Stimulated activated CD8-positive, alpha-beta memory T cell treated with anti-CD3 and anti-CD28 coated beads, Interleukin-15, amount 100 ng/mL, for 24 hours (primary cell): Measurements from ENCODE around the gene CDKN2B.
"Not testable (repeated sequence)": the region's sequence is repeated elsewhere in the genome, so short reads cannot be mapped to it uniquely, and the experiment has no call there.

ENCODE experiments used
- DNase-seq: peaks from one replicate; pipeline ENCODE4 v3.0.0-alpha.2; 2020; ENCODE audit warnings: low read depth

The CDKN2B gene

GRCh38 chr9:21969011-21969940 is 39.8 kb downstream of the CDKN2B start:
- no peak for DNase-seq

- no peak for DNase-seq
These were observed 40.6 kb downstream of the CDKN2B start for GRCh38 chr9:21968331-21969010.

- DNase-seq, result no peak
These were observed 41.4 kb downstream of the CDKN2B start for GRCh38 chr9:21967702-21968101.

- DNase-seq, result no peak
These were observed 41.9 kb downstream of the CDKN2B start for GRCh38 chr9:21967169-21967568.

- DNase-seq, result no peak
These were observed 42.8 kb downstream of the CDKN2B start for GRCh38 chr9:21966140-21966851.

DNA sequence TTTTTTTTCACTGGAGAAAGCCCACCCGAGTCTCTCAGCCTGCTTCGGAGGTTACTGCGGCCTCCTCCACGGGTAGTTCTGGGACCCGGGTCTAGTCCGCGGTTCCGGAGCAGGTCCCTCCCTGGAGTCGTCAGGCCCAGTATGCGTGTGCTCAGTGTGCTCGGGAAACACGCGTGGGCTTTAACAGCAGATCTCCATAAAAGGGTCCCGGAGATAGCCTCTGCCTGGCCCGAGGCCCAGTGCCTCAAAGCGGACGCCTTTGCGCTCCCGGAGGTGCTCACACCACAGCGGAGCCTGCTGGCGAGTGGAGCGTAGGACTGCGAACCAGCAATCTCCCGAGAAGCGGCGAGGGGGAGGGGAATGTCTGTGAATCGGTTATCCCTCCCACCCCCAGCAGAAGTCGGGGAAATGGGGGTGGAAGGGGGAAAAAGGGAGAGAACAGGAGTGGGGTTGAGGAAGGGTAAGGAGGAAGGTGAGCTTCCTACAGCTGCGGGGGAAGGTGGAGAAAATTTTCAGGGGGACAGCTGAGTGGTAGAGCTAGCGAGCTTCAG is 43.6 kb downstream of the CDKN2B start:
- no peak for DNase-seq

DNA sequence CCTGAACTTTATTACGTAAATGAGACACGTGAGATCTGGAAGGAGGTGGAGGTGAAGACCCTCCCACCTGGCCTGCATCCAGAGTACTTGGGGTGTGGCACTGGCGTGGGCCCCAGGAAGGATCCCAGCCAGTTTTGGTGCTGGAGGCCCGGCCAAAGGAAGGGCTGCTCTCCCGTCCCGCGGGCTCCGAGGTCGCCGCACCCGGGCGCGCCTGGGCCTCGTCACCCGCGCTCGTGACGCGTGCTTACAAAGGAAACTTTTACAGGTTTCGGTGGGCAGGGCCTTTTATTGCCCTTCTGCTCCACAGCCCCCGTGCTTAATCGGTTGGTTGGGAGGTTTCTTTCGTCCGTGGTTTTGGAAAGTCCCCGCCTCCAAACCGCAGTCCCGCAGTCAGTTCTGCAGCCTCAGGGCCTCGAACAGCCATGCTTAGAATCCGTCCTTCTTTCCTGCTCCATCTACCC is 44.1 kb downstream of the CDKN2B start:
- DNase-seq, result no peak

DNA sequence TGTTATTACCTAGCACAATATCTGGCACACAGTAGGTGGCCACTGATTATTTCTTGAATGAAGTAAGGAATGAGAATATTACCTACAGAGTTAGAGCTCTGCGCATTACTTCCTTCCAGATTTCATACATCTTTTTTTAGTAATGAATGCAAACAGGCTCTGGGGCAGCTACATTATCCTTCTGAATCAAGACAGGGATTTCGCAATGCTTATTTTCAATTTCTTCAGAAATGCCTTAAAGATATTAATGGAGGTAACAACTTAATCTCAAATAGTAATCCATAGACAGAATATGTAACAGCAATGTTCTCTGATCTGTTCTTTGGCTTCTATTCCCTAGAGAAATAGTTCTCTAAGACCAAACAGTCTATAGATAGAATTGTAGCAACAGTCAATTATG is 47.5 kb downstream of the CDKN2B start:
- no peak for DNase-seq

DNA sequence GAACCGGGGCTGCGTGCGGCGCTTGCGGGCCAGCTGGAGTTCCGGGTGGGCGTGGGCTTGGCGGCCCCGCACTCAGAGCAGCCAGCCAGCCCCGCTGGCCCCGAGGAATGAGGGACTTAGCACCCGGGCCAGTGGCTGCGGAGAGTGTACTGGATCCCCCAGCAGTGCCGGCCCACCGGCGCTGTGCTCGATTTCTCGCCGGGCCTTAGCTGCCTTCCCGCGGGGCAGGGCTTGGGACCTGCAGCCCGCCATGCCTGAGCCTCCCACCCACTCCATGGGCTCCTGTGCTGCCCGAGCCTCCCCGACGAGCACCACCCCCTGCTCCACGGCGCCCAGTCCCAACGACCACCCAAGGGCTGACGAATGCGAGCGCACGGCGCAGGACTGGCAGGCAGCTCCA is 49.8 kb downstream of the CDKN2B start:
- not testable (repeated sequence) for DNase-seq

- no peak for DNase-seq
These were observed 50.3 kb downstream of the CDKN2B start for GRCh38 chr9:21958833-21959232.
